Measurements from ENCODE around the gene PCSK6. TPM values are rescaled to one million over a fixed set of nuclear protein-coding genes. Genes with fewer than 3 reads are reported as not detected.
A peak's percentile ranks its signal among the peaks of the same experiment; 100 is the strongest.

PCSK6 gene
- polyA plus RNA-seq, 3 donors: 0.05 to 0.10 TPM; not detected in 1

- Mint-ChIP-seq H3K4me3 (no peak overlapping the region), H3K36me3 (no peaks in the 10 kb centered on the region), H3K27ac (peak overlapping the region in 1 of 7 donors; percentile 55), H3K4me1 (peaks cover 14% of the 10 kb centered on the region), H3K9me3 (peaks cover 10 to 22% (median 15%) of the 10 kb centered on the region in 7 donors), H3K27me3 (ENCODE audit: low read depth in 3 of 3) (peaks cover 4 to 9% (median 7%) of the 10 kb centered on the region in 3 donors)
- WGBS (ENCODE audit: insufficient coverage): 83% methylated on average over 9 of the region's 11 CpGs
- Histone ChIP-seq H3K27me3 (ENCODE audit: control insufficient read depth in 2 of 2, insufficient read depth in 2 of 2, low read length in 2 of 2) (no peaks in the 10 kb centered on the region), H3K9ac (ENCODE audit: insufficient read depth, low read length, poor library complexity, severe bottlenecking) (no peak overlapping the region), H4K20me1 (ENCODE audit: insufficient read depth, low read length) (no peaks in the 10 kb centered on the region), H3K4me3 (replicated peaks in 1 of 3; ENCODE audit: low read depth in 2 of 3, low read length in 3 of 3) (no peak overlapping the region), H3K27ac (ENCODE audit: low read depth in 1 of 2, low read length in 2 of 2) (no peak overlapping the region), H3K4me2 (replicated peaks; ENCODE audit: extremely low read depth, low read length, poor library complexity, severe bottlenecking) (peak overlapping the region; percentile 46), H3K79me2 (ENCODE audit: insufficient read depth, low read length) (no peaks in the 10 kb centered on the region), H3K9me3 (replicated peaks in 1 of 2; ENCODE audit: control insufficient read depth in 1 of 2, insufficient read depth in 1 of 2, low read length in 2 of 2) (peaks cover 4 to 10% of the 10 kb centered on the region in 2 donors), H3K4me1 (ENCODE audit: control insufficient read depth in 1 of 2, insufficient read depth in 2 of 2, low read length in 2 of 2) (peaks cover 9 to 17% of the 10 kb centered on the region in 2 donors), H3K36me3 (replicated peaks in 1 of 2; ENCODE audit: control insufficient read depth in 1 of 2, insufficient read depth in 2 of 2, low read length in 2 of 2) (no peaks in the 10 kb centered on the region), H2AFZ (ENCODE audit: insufficient read depth, low read depth, low read length, poor library complexity, severe bottlenecking) (no peak overlapping the region)
- no peak for TF ChIP-seq CTCF (IDR thresholded peaks at IDR 0.05)
- intact Hi-C loops (cut with micrococcal nuclease): no loop called here
- no peak for DNase-seq
These were observed 32.6 kb upstream of the PCSK6 start for GRCh38 chr15:101522091-101522490.

GRCh38 chr15:101521591-101521990, 32.1 kb upstream of the PCSK6 start:
- DNase-seq: peak in 1 of 3 donors; percentile 18
- no peaks in the 10 kb centered on the region for H3K79me2 ChIP-seq (ENCODE audit: insufficient read depth, low read length)
- H4K20me1 ChIP-seq (ENCODE audit: insufficient read depth, low read length): no peaks in the 10 kb centered on the region
- H3K4me3 Mint-ChIP-seq: peak overlapping the region in 1 of 2 donors; percentile 69
- WGBS (ENCODE audit: insufficient coverage): no CpG with 5 or more reads among the region's 5 CpGs
- H3K27me3 Mint-ChIP-seq (ENCODE audit: low read depth in 3 of 3): peaks cover 5 to 9% (median 7%) of the 10 kb centered on the region in 3 donors
- H3K27ac Mint-ChIP-seq: peak overlapping the region in 2 of 7 donors; percentile 30 to 42
- H3K9ac ChIP-seq (ENCODE audit: insufficient read depth, low read length, poor library complexity, severe bottlenecking): no peak overlapping the region
- H3K4me1 Mint-ChIP-seq: peaks cover 14% of the 10 kb centered on the region
- H3K36me3 ChIP-seq (replicated peaks in 1 of 2; ENCODE audit: control insufficient read depth in 1 of 2, insufficient read depth in 2 of 2, low read length in 2 of 2): no peaks in the 10 kb centered on the region
- intact Hi-C loops (cut with micrococcal nuclease): no loop called here
- no peak for TF ChIP-seq CTCF (IDR thresholded peaks at IDR 0.05)
- H3K36me3 Mint-ChIP-seq: no peaks in the 10 kb centered on the region
- H3K4me3 ChIP-seq (replicated peaks in 1 of 3; ENCODE audit: low read depth in 2 of 3, low read length in 3 of 3): peak overlapping the region in 1 of 3 experiments; percentile 27
- H3K9me3 ChIP-seq (replicated peaks in 1 of 2; ENCODE audit: control insufficient read depth in 1 of 2, insufficient read depth in 1 of 2, low read length in 2 of 2): peaks cover 6 to 15% of the 10 kb centered on the region in 2 donors
- H3K27me3 ChIP-seq (ENCODE audit: control insufficient read depth in 2 of 2, insufficient read depth in 2 of 2, low read length in 2 of 2): no peaks in the 10 kb centered on the region
- H3K4me1 ChIP-seq (ENCODE audit: control insufficient read depth in 1 of 2, insufficient read depth in 2 of 2, low read length in 2 of 2): peaks cover 9 to 17% of the 10 kb centered on the region in 2 donors
- peak overlapping the region; percentile 46 for H3K4me2 ChIP-seq (replicated peaks; ENCODE audit: extremely low read depth, low read length, poor library complexity, severe bottlenecking)
- H2AFZ ChIP-seq (ENCODE audit: insufficient read depth, low read depth, low read length, poor library complexity, severe bottlenecking): peak overlapping the region; percentile 43
- H3K27ac ChIP-seq (ENCODE audit: low read depth in 1 of 2, low read length in 2 of 2): no peak overlapping the region
- peaks cover 14 to 22% (median 20%) of the 10 kb centered on the region in 7 donors for H3K9me3 Mint-ChIP-seq

Measured in CD14-positive monocyte (primary cell).